Vein endothelial cell (primary cell): ENCODE measurements around the gene HOXD8. TPM values are rescaled to one million over a fixed set of nuclear protein-coding genes. Genes with fewer than 3 reads are reported as not detected.

Source experiments
- small RNA-seq: library from RNA; depleted of rRNA; stranded (forward); fragments of <200 nt; gene quantifications from one replicate; pipeline ENCODE3, GENCODE V24; 2012
- total RNA-seq: library from RNA; depleted of rRNA; stranded (reverse); fragments of >200 nt; gene quantifications from 2 replicates; pipeline ENCODE4 v1.2.3, GENCODE V29; 2012

Gene HOXD8
- 22.1 and 24.8 TPM in 2 replicates for total RNA-seq

DNA sequence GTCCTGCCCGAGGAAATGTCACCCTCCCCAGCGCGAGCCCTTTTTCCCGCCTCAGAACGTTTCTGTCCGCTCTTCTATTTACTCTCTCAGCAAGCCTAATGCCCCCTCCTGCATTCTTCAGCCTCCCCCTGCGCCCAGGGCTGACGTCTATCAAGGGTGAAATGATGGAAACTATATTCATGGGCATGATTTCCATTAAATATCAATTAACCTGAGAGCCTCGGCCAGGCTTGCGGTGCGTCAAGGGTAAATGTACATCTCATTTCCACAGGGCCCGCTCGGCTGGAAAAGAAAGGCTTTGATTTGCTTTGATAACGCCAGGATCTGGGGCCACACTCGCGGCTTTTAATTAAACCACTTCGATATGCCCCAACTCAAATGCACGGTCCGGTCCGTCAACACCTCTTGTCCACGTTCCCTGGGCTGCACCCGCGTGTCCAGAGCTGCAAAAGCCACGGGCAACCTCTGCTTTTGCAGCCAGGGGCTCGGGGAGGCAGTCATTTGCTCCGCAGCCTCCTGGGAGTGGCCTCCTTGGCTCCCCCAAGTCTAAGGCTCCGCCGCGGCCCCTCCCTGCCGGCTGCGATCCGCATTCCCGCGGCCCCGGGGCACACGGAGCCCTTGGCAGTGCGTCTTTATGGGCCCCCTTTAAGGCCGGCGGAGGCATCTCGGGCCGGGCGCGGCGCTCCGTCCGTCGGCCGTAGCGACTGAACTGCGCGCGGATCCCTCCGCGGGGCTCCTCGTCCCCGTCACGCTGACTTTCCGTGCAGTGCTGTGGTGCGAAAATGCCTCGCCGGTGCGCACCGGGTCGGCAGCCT, at the start of gene HOXD8:
TSS of gene HOXD8 (plus strand) at position 724 of the 815 bp plus-strand sequence. CDS start 662 bp downstream, outside the sequence.

DNA sequence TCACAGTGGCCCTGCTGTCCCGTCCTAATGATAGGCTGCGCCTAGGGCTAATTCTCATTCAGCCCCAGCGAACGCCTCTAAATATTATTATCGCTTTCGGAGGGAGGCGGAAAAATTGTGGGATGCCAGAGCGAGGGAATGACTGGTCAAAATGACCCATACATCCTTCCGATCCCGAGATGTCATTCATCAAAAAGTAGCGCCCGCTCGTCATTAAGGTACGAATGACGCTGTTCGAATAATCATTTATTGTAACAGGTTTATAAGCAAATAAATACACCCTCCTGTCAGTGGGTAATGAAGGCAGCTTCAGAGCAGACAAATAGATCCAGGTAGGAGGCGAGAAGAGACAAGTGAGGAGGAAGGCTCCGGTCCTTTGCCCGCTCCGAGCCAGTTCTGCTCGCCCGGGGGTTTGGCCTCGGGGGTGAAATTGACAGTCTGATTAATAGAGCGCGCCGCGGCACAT, 45.7 kb upstream of the HOXD8 start, which contains the start of gene EVX2:
TSS of gene EVX2 (minus strand) at position 167 of the 466 bp plus-strand sequence. CDS start 186 bp downstream, outside the sequence.

DNA sequence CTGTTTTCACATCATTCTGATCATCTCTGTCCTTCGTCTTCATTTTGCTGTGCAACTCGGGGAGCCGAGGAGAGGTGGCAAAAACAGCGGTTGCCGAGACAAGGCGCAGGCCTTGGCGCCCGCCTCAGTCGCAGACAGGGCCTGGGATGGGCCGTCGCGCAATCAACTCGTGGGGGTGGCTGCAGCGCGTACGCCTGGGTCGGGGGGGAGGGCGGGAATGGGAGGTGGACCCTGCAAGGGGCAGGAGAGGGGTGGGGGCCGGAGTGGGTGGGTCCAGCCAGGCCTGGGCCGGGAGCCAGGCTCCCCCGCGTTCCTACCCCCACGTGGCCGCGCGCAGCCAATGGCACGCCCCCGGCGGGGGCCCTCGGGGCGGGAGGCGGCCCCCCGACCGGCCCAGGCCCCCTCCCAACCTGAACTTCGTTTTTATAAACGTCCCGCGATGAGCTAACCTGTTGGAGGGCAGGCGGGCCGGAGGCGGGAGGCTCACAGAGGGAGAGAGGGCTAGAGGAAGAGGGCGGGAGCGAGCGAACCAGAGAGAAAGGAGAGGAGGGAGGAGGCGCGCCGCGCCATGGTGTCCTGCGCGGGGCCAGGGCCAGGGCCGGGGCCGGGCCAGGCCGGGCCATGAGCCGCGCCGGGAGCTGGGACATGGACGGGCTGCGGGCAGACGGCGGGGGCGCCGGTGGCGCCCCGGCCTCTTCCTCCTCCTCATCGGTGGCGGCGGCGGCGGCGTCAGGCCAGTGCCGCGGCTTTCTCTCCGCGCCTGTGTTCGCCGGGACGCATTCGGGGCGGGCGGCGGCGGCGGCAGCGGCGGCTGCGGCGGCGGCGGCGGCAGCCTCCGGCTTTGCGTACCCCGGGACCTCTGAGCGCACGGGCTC, 37.0 kb upstream of the HOXD8 start, which contains the start of gene HOXD13:
TSS of gene HOXD13 (plus strand) at position 452 of the 875 bp plus-strand sequence. CDS start at position 622, 170 bp downstream.

DNA sequence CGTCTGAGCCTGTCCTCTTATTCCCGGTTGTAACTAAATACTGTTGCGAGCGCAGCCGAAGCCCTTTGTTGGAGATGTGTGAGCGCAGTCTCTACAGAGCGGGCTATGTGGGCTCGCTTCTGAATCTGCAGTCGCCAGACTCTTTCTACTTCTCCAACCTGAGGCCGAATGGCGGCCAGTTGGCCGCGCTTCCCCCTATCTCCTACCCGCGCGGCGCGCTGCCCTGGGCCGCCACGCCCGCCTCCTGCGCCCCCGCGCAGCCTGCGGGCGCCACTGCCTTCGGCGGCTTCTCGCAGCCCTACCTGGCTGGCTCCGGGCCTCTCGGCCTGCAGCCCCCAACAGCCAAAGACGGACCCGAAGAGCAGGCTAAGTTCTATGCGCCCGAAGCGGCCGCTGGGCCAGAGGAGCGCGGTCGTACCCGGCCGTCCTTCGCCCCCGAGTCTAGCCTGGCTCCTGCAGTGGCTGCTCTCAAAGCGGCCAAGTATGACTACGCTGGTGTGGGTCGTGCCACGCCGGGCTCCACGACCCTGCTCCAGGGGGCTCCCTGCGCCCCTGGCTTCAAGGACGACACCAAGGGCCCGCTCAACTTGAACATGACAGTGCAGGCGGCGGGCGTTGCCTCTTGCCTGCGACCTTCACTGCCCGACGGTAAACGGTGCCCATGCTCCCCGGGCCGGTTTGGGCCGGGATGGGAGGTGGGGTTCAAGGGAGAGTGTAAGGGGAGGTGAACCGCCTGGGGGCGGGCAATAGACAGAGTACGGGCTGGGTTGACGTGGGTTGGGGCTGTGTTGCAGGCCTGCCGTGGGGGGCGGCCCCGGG, 29.6 kb upstream of the HOXD8 start, which contains the start of gene HOXD12:
TSS of gene HOXD12 (plus strand) at position 68 of the 819 bp plus-strand sequence. CDS start at position 75, 7 bp downstream.

GRCh38 chr2:176106581-176107539, 22.6 kb upstream of the HOXD8 start, which contains the start of gene HOXD11:
HOXD11 (plus strand) TSS chr2:176107280; CDS start chr2:176107356, 76 bp downstream.

GRCh38 chr2:176115883-176116813, 13.4 kb upstream of the HOXD8 start, which contains the start of gene HOXD10:
HOXD10 (plus strand) TSS chr2:176116778; CDS start chr2:176116834, 56 bp downstream.

GRCh38 chr2:176122683-176123410, 6.7 kb upstream of the HOXD8 start, which contains the start of gene HOXD9:
HOXD9 (plus strand) TSS chr2:176122719; CDS start chr2:176122769, 50 bp downstream.

DNA sequence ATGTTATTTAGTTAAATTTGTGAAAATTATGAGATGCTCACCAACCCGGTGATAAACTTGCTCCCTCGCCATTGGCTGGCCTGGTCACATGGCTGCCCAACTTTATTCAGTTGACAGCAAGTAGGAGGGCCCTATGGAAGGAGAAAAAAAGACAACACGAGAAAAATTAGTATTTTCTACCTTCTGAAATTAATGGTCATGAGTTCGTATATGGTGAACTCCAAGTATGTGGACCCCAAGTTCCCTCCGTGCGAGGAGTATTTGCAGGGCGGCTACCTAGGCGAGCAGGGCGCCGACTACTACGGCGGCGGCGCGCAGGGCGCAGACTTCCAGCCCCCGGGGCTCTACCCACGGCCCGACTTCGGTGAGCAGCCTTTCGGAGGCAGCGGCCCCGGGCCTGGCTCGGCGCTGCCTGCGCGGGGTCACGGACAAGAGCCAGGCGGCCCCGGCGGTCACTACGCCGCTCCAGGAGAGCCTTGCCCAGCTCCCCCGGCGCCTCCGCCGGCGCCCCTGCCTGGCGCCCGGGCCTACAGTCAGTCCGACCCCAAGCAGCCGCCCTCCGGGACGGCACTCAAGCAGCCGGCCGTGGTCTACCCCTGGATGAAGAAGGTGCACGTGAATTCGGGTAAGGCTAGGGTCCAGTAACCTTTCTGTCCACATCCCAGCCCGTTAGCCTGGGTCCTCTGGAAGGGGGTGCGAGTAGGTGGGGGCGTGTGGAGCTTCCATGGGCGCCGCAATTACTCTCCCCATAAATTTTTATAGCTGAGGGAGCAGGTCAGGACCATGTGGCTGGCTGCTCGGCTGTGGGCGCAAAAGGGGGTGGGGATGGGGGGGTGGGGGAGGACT, 22.2 kb downstream of the HOXD8 start, which contains the start of gene HOXD4:
TSS of gene HOXD4 (plus strand) at position 109 of the 846 bp plus-strand sequence. CDS start at position 193, 84 bp downstream.

GRCh38 chr2:176156807-176157498, 27.4 kb downstream of the HOXD8 start, which contains the start of gene HOXD3:
HOXD3 (plus strand) TSS chr2:176157307; CDS start chr2:176169115, 11,808 bp downstream.

Small RNAs within 50 kb of the gene (small RNA-seq; reads per million reads assigned to genes)
- 8,293 reads per million, percentile 100 among the genes with 10 or more reads in this experiment for gene MIR10B

Other genes starting within 250 kb of the HOXD8 start
- gene LNPK, start 127.4 kb upstream of the HOXD8 start, total RNA-seq, result 14.1 and 27.8 TPM in 2 replicates
- gene EVX2, start 45.7 kb upstream of the HOXD8 start, total RNA-seq, result not detected in 2 replicates
- not detected in 2 replicates for gene HOXD13, start 37.0 kb upstream of the HOXD8 start, total RNA-seq
- not detected in 2 replicates for gene HOXD12, start 29.9 kb upstream of the HOXD8 start, total RNA-seq
- not detected in 2 replicates for gene HOXD11, start 22.4 kb upstream of the HOXD8 start, total RNA-seq
- gene HOXD10, start 12.9 kb upstream of the HOXD8 start, total RNA-seq, result 2.2 and 2.3 TPM in 2 replicates
- gene HOXD9, start 7.0 kb upstream of the HOXD8 start, total RNA-seq, result 11.7 and 22.5 TPM in 2 replicates
- 7.8 and 9.4 TPM in 2 replicates for gene HOXD4, start 21.8 kb downstream of the HOXD8 start, total RNA-seq
- gene HOXD3, start 27.6 kb downstream of the HOXD8 start, total RNA-seq, result 13.4 and 18.0 TPM in 2 replicates
- gene HOXD1, start 59.0 kb downstream of the HOXD8 start, total RNA-seq, result 16.6 and 26.8 TPM in 2 replicates
- gene MTX2, start 139.7 kb downstream of the HOXD8 start, total RNA-seq, result 25.5 and 26.3 TPM in 2 replicates